Placental pericyte (primary cell): ENCODE data around the gene OR51I2. TPM values are rescaled to one million over a fixed set of nuclear protein-coding genes. Genes with fewer than 3 reads are reported as not detected.

ENCODE experiments used
- total RNA-seq: library from RNA; depleted of rRNA; stranded (reverse); fragments of >200 nt; gene quantifications from 2 replicates; pipeline ENCODE4 v1.2.3, GENCODE V29; 2012

OR51I2 gene, protein sequence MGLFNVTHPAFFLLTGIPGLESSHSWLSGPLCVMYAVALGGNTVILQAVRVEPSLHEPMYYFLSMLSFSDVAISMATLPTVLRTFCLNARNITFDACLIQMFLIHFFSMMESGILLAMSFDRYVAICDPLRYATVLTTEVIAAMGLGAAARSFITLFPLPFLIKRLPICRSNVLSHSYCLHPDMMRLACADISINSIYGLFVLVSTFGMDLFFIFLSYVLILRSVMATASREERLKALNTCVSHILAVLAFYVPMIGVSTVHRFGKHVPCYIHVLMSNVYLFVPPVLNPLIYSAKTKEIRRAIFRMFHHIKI
- total RNA-seq = not detected in 2 replicates

DNA sequence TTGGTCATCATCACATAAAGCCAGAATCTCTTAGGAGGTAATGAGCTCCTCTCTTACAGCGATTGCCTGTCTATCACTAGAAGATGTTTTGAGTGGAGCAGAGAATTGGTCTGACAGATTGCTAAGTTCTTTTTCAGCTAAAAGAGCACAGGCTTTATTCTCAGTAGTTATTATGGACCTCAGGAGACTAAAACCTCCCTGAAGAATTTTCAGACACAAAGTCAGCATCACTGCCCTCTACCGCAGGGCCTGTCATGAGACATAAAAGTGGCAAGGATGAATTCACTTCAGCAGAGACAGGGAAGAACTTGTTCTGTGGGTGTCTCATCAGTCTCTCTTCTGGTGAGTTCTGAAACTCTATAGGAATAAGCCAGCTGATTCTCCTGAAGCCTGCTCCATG is at the start of gene OR51I2:
Gene OR51I2, plus strand, starts transcription at position 301 of the 400 bp plus-strand sequence. CDS start 4,166 bp downstream, outside the sequence.

DNA sequence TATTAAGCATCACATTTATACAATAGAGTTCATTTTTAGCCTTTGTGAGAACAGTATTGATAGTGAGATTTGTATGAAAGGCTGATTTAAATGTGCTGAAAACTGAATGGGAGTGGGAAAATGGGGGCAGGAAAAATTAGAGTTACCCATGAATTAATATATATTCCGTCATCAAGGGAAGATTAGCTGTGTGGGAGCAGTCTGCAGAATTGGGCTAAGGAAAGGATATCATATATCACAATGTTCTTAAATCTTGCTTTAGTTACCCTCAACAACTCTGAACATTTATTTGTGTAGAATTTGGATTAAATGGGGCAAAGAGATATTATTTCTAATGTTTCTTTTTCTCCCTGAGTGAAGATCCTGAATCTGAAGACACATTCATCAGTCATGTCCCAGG is 27.3 kb upstream of the OR51I2 start, which contains the start of gene OR51Q1:
Gene OR51Q1, plus strand, starts transcription at position 301 of the 400 bp plus-strand sequence. Its CDS starts 90 bp downstream, at position 391.

DNA sequence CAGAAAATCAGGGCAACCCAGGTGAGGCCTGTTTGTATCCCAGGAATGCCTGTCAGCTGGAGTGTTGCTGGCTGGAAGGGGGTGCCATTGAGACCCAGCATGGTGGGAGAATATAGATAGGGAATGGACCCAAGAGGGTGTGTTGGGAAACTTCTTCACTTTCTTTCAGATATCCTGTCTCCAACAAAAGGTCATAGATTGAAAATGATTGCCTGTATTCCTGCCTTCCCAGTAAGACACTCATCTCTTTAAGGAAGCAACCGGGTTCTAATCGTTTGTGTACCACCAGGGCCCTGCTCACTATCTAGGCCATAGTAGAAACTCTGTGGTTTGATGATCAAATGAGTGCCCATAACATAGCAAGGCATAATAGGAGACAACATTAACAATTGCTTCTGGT is 7.7 kb upstream of the OR51I2 start, which contains the start of gene OR51I1:
Gene OR51I1, minus strand, starts transcription at position 101 of the 400 bp plus-strand sequence. Its CDS starts 0 bp downstream, at position 101.

DNA sequence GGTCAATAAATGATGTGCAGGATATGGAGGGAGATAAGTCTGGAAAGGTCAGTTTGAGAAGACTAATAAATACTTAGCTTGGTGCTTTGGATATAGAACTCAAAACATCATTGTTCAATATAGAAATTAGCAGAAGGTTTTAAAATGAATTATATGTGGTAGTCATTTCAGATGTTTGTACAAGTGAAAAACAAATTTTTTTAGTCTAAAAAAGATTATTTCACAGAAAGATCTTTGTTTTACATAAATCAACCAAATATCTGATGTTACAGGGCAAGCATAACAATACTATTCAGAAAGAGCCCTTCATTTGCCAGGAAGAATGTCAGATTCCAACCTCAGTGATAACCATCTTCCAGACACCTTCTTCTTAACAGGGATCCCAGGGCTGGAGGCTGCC is 39.3 kb downstream of the OR51I2 start, which contains the start of gene OR52D1:
Gene OR52D1, plus strand, starts transcription at position 301 of the 400 bp plus-strand sequence. Its CDS starts 22 bp downstream, at position 323.

Other genes starting within 250 kb of the OR51I2 start
- gene OR51V1, start 248.6 kb upstream of the OR51I2 start, total RNA-seq = not detected in 2 replicates
- gene HBB, start 222.3 kb upstream of the OR51I2 start, total RNA-seq = not detected in 2 replicates
- not detected in 2 replicates for gene HBD, start 214.8 kb upstream of the OR51I2 start, total RNA-seq
- not detected in 2 replicates for gene HBG1, start 199.5 kb upstream of the OR51I2 start, total RNA-seq
- not detected in 2 replicates for gene HBG2, start 194.5 kb upstream of the OR51I2 start, total RNA-seq
- not detected in 2 replicates for gene HBE1, start 179.4 kb upstream of the OR51I2 start, total RNA-seq
- not detected in 2 replicates for gene OR51B4, start 147.4 kb upstream of the OR51I2 start, total RNA-seq
- not detected in 2 replicates for gene OR51B2, start 125.0 kb upstream of the OR51I2 start, total RNA-seq
- 0.57 TPM in 1 of 2 replicates, not detected in the other for gene OR51B5, start 105.8 kb upstream of the OR51I2 start, total RNA-seq
- not detected in 2 replicates for gene OR51B6, start 97.8 kb upstream of the OR51I2 start, total RNA-seq
- gene OR51M1, start 65.5 kb upstream of the OR51I2 start, total RNA-seq = not detected in 2 replicates
- gene OR51Q1, start 27.2 kb upstream of the OR51I2 start, total RNA-seq = not detected in 2 replicates
- not detected in 2 replicates for gene OR51I1, start 7.8 kb upstream of the OR51I2 start, total RNA-seq
- not detected in 2 replicates for gene OR52D1, start 39.4 kb downstream of the OR51I2 start, total RNA-seq
- under 0.01 TPM in 1 of 2 replicates, not detected in the other for gene UBQLN3, start 60.6 kb downstream of the OR51I2 start, total RNA-seq
- gene UBQLNL, start 67.4 kb downstream of the OR51I2 start, total RNA-seq = 0.14 and 0.44 TPM in 2 replicates
- 0.22 and 1.0 TPM in 2 replicates for gene OR52H1, start 99.2 kb downstream of the OR51I2 start, total RNA-seq
- gene OR52B6, start 131.6 kb downstream of the OR51I2 start, total RNA-seq = not detected in 2 replicates
- gene TRIM6, start 147.3 kb downstream of the OR51I2 start, total RNA-seq = 3.7 and 14.0 TPM in 2 replicates
- gene TRIM34, start 175.7 kb downstream of the OR51I2 start, total RNA-seq = 4.4 and 9.6 TPM in 2 replicates
- 41.4 and 62.2 TPM in 2 replicates for gene TRIM5, start 235.8 kb downstream of the OR51I2 start, total RNA-seq
- gene TRIM22, start 240.5 kb downstream of the OR51I2 start, total RNA-seq = 54.7 and 57.0 TPM in 2 replicates